Muscle of leg (tissue), 11 donors: ENCODE data around the gene SOST. TPM values are rescaled to one million over a fixed set of nuclear protein-coding genes. Genes with fewer than 3 reads are reported as not detected.

Source experiments
- DNase-seq: peaks from one replicate; pipeline ENCODE4 v3.0.0; 2013
- H3K27ac ChIP-seq: one replicate; pipeline ENCODE4 v1.5.1; 2013; ENCODE audit warnings: mild to moderate bottlenecking, low read length, control low read depth
- H3K27me3 ChIP-seq: one replicate; pipeline ENCODE4 v1.6.1; 2013; ENCODE audit warnings: low read length; ENCODE audit not compliant: control insufficient read depth, insufficient read depth
- H3K36me3 ChIP-seq: one replicate; pipeline ENCODE4 v1.6.1; 2013; ENCODE audit warnings: low read length; ENCODE audit not compliant: control insufficient read depth, insufficient read depth
- H3K4me1 ChIP-seq: one replicate; pipeline ENCODE4 v1.6.1; 2013; ENCODE audit warnings: low read length; ENCODE audit not compliant: control insufficient read depth, insufficient read depth
- H3K4me3 ChIP-seq: one replicate; pipeline ENCODE4 v1.5.1; 2013; ENCODE audit warnings: low read length, control low read depth
- H3K9me3 ChIP-seq: replicated peaks from 2 replicates; pipeline ENCODE4 v1.6.1; 2013; ENCODE audit warnings: low read depth, low read length; ENCODE audit not compliant: control insufficient read depth
- WGBS: methylation state at CpG from one replicate; pipeline ENCODE4 v1.1.5; 2013; ENCODE audit warnings: missing lambda C conversion rate; ENCODE audit not compliant: insufficient coverage; 5-methylcytosine and 5-hydroxymethylcytosine counted together
- polyA plus RNA-seq, 8 donors: library from polyadenylated mRNA; unstranded; fragments of 120-200 nt; gene quantifications; one replicate each; pipeline versions ENCODE4 v1.2.1 to v1.2.3, GENCODE V29; 2013; ENCODE audit warnings: inconsistent platforms in 1 of 8, low replicate concordance in 1 of 8; ENCODE audit not compliant: insufficient read length in 8 of 8, insufficient read depth in 1 of 8
- total RNA-seq: library from RNA; stranded (reverse); fragments of 120-200 nt; gene quantifications from one replicate; pipeline ENCODE4 v1.2.4, GENCODE V29; 2013

The SOST gene
- total and polyA plus RNA-seq, 9 donors = 0.97 TPM; not detected in 8

DNA sequence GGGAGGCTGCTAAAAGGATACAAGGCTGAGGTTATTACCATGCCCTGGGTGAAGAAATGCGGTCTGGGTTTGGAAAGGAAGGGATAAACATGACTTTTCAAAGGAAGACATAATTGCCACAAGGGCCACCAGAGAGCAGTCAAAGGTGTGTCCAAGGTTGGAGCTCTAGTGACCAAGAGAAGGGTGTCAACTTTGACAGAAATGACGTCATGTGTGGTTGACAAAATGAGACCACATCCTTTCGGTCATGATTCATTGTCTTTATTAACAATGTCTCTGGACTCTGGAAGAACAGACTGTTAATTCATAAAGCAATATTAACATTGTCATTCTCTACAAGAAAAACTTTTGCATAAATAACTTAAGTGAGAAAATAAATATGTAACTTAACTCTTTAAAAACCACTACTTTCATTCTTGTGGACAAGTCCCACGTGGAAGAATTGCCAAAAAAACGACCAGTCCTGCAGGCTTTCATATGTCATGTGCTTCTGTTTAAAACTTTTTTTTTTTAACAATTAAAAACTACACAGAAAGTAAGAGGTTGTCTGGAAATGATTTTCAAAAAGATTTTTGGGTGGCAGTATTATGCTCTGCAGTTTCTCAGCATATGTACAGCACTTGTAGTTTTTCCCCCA lies 5.0 kb downstream of the SOST start:
- Histone ChIP-seq H3K4me3 (no peak overlapping the region), H3K27me3 (peaks cover 67% of the 10 kb centered on the region), H3K9me3 (no peaks in the 10 kb centered on the region), H3K27ac (no peak overlapping the region), H3K4me1 (peaks cover 11% of the 10 kb centered on the region), H3K36me3 (no peaks in the 10 kb centered on the region)
- WGBS = 89% methylated on average over 1 of the region's 5 CpGs
- DNase-seq = no peak

DNA sequence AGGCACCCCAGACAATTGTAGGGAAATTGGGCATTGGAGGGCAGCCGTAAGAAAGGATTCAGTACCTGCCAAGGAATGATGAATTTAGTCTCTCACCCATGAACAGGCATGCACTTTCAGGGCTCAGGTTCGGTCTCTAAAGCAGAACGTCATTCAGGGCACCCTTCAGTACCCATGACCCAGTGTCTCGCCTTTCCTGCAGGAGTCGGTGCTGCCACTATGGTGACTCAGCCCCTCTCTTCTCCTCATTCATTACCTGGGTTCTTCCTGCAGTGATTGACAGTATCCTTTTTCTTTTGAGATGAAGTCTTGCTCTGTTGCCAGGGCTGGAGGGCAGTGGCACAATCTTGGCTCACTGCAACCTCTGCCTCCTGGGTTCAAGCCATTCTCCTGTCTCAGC lies 8.4 kb downstream of the SOST start:
- WGBS = 74% methylated on average over 4 of the region's 5 CpGs
- H3K4me3 ChIP-seq = no peak overlapping the region
- H3K9me3 ChIP-seq = no peaks in the 10 kb centered on the region
- H3K4me1 ChIP-seq = peaks cover 7% of the 10 kb centered on the region
- no peaks in the 10 kb centered on the region for H3K36me3 ChIP-seq
- H3K27ac ChIP-seq = no peak overlapping the region
- peaks cover 45% of the 10 kb centered on the region for H3K27me3 ChIP-seq
- DNase-seq = no peak

DNA sequence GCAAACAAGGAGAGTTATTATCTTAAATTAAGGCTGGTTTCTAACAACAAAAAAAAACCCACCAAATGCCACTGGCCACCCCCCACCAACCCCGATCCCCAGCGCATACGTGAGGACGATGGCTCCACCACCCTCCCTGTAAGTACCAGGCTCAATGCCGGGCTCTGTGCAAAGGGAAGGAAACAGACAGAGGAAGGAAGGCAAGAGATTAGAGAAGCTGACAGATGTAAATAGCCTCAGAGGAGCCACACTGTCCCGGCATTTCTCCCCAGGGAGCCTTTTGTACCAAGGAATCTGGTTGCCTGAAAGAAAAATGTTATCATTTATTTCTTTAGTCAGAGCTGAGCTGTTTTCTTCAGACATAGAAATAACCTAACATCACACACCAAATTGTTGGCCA lies 13.1 kb downstream of the SOST start:
- DNase-seq = no peak
- Histone ChIP-seq H3K27ac (no peak overlapping the region), H3K4me3 (no peak overlapping the region), H3K4me1 (no peaks in the 10 kb centered on the region), H3K27me3 (peaks cover 22% of the 10 kb centered on the region), H3K36me3 (no peaks in the 10 kb centered on the region), H3K9me3 (no peaks in the 10 kb centered on the region)
- no CpG with 5 or more reads among the region's 6 CpGs for WGBS

DNA sequence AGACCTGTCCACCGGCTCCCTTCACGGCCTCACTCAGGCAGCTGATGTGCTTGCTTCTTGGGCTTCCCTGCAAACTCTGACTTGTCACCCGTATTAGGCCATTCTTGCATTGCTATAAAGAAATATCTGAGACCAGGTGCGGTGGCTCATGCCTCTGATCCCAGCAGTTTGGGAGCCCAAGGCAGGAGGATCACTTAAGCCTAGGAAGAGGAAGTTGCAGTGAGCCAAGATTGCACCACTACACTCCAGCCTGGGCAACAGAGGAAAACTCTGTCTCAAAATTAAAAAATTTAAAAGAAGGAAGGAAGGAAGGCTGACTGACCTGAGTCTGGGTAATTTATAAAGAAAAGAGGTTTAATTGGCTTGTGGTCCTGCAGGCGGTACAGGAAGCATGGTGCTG lies 17.0 kb downstream of the SOST start:
- H3K27me3 ChIP-seq = peaks cover 14% of the 10 kb centered on the region
- DNase-seq = no peak
- no peak overlapping the region for H3K4me3 ChIP-seq
- H3K4me1 ChIP-seq = no peaks in the 10 kb centered on the region
- no peaks in the 10 kb centered on the region for H3K9me3 ChIP-seq
- 82% methylated on average over 3 of the region's 5 CpGs for WGBS
- H3K27ac ChIP-seq = no peak overlapping the region
- H3K36me3 ChIP-seq = no peaks in the 10 kb centered on the region

DNA sequence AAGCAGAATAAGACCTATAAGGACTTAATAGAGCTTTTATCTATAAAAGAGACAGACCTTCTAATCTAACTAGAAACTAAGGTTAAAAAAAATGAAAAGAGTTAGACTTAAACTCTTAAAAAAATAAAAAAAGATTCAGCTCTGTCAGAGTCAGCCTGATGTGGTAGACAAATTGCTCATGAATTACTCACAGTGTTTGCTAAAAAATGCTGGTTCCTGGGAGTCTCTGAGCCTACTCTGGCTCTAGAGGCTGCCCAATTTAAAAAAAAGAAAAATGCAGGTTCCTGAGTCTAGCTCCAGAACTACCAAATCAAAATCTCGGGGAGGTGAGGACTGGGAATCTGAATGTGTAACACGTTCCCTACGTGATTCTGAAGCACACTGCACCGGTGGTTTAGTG lies 18.1 kb downstream of the SOST start:
- H3K27ac ChIP-seq = no peak overlapping the region
- no peak overlapping the region for H3K4me3 ChIP-seq
- H3K36me3 ChIP-seq = no peaks in the 10 kb centered on the region
- H3K4me1 ChIP-seq = no peaks in the 10 kb centered on the region
- WGBS = 90% methylated on average over 3 of the region's 4 CpGs
- DNase-seq = no peak
- no peaks in the 10 kb centered on the region for H3K9me3 ChIP-seq
- peaks cover 8% of the 10 kb centered on the region for H3K27me3 ChIP-seq

DNA sequence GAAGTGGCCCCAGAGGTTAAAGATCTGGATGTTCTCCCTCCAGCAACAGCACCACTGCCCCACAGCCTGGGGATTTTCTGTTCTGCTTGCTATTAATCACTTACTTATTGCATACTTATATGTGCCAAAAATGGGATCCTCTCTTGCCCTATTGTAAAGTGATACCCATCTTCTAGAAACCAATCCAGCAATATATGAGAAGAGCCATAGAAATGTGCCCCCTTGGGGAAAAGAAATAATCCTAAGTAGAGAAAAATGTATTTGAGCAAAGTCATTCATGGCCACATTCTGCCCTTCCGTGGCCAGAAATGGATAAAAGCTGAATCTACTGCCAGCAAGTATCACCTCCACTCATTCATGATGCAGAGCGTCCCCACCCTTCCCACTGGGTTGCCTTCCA lies 20.9 kb downstream of the SOST start:
- H3K4me1 ChIP-seq = no peaks in the 10 kb centered on the region
- H3K27ac ChIP-seq = no peak overlapping the region
- no peaks in the 10 kb centered on the region for H3K27me3 ChIP-seq
- no peaks in the 10 kb centered on the region for H3K36me3 ChIP-seq
- no peak overlapping the region for H3K4me3 ChIP-seq
- 69% methylated on average over 2 of the region's 2 CpGs for WGBS
- H3K9me3 ChIP-seq = no peaks in the 10 kb centered on the region
- no peak for DNase-seq

DNA sequence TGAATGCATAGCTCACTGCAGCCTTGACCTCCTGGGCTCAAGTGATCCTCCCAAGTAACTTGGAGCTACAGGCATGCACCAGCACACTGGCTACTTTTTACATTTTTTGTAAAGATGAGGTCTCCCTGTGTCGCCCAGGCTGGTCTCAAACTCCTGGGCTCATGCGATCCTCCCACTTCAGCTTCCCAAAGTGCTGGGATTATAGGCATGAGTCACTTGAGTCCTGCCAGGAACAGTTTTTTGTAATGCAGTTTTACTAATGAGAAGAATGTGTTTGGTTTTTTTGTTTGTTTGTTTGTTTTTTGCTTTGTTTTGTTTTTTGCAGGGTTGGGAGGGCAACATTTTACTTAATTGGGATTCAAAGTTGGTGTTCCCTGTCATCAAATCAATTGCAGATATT lies 22.2 kb downstream of the SOST start:
- 90% methylated on average over 2 of the region's 2 CpGs for WGBS
- Histone ChIP-seq H3K4me1 (no peaks in the 10 kb centered on the region), H3K27ac (no peak overlapping the region), H3K4me3 (no peak overlapping the region), H3K27me3 (no peaks in the 10 kb centered on the region), H3K9me3 (no peaks in the 10 kb centered on the region), H3K36me3 (no peaks in the 10 kb centered on the region)
- DNase-seq = no peak

DNA sequence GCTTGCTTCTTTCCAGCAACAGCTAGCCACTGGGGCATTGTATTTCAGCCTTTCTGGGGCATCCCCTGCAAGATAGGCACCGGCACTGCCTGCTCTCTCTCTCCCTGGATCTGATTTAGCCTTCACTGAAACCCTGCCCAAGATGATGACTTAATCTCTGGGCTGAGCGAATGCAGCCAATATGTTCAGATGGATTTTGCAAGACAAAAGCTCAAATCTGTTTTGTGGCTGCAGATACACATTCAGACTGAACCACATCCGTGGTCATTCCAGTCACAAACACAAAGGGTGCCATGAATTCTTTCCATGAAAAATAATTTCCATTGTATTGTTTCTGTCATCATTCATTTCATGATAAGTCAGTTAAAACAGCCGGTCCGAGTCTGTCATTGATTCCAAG lies 24.2 kb downstream of the SOST start:
- 30% methylated on average over 2 of the region's 5 CpGs for WGBS
- DNase-seq = peak; percentile 56

DNA sequence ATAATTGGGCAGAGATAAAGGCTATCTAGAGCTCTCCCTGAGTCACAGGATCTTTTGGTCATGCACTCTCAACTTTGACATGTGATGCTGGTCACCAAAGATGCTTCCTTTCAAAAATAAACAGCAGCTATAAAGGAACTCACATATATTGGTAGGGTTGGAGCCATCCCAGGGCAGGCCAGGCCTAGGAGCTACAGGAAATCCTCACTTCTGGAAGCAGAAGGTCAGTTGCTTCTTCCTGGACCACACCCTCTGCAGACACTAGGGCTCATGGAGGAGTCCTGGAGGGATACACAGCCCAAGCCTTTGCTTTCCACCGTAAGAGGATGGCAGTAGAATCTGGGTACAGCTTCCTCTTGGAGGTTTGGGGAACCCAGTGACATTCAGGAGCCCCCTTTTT lies 24.6 kb downstream of the SOST start:
- no peaks in the 10 kb centered on the region for H3K36me3 ChIP-seq
- H3K4me1 ChIP-seq = no peaks in the 10 kb centered on the region
- peaks cover 2% of the 10 kb centered on the region for H3K27me3 ChIP-seq
- no peak overlapping the region for H3K4me3 ChIP-seq
- H3K27ac ChIP-seq = no peak overlapping the region
- WGBS = no CpG with 5 or more reads among the region's 1 CpG
- DNase-seq = no peak
- H3K9me3 ChIP-seq = no peaks in the 10 kb centered on the region

More for the DNA sequence above, 24.2 kb downstream of the SOST start:
- Histone ChIP-seq H3K27ac (no peak overlapping the region), H3K4me1 (no peaks in the 10 kb centered on the region), H3K9me3 (no peaks in the 10 kb centered on the region), H3K36me3 (no peaks in the 10 kb centered on the region), H3K4me3 (no peak overlapping the region), H3K27me3 (peaks cover 2% of the 10 kb centered on the region)

DNA sequence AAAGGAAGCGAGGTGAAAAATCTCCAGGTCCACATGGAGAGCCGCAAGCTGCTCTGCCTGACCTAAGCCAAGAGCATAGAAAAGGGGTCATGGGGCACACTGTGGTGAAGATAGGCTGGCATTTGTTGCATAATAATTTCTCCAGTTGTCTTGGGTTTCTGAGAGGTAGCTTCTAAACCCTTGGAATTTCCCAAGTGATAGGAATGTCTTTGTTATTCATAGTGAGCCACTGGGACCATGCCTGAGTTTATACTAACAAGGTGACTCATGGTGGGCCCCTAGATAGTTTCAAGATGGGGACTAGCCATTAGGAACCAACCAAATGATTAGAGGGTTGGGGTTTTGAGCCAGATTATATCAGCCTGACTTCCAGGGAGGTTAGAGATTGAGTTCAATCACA lies 25.6 kb downstream of the SOST start:
- H3K27ac ChIP-seq = no peak overlapping the region
- DNase-seq = no peak
- WGBS = 100% methylated on average over 2 of the region's 2 CpGs

DNA sequence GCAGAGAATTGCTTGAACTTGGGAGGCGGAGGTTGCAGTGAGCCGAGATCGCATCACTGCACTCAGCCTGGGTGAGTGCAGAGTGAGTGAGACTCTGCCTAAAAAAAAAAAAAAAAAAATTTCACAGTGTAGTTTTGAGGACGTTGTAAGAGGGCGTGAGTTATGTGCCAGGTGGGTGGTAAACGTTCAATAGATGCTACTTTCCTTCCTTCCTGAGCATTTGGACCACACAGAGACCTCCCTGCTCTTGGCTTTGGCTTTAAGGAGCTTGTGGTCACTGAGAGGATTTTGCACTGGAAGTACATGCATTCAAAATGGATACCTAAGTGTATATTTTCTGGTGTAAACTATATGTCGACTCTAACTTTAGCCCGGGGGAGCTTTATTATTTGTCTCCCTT lies 30.5 kb downstream of the SOST start:
- Histone ChIP-seq H3K27me3 (peaks cover 2% of the 10 kb centered on the region), H3K4me1 (no peaks in the 10 kb centered on the region), H3K27ac (no peak overlapping the region), H3K4me3 (no peak overlapping the region), H3K9me3 (no peaks in the 10 kb centered on the region), H3K36me3 (no peaks in the 10 kb centered on the region)
- WGBS = 78% methylated on average over 3 of the region's 8 CpGs
- no peak for DNase-seq

More for the DNA sequence above, 25.6 kb downstream of the SOST start:
- Histone ChIP-seq H3K4me1 (no peaks in the 10 kb centered on the region), H3K9me3 (no peaks in the 10 kb centered on the region), H3K36me3 (no peaks in the 10 kb centered on the region), H3K27me3 (peaks cover 2% of the 10 kb centered on the region), H3K4me3 (no peak overlapping the region)
